Activated T-cell treated with anti-CD3 and anti-CD28 coated beads, Interleukin-2, amount 50 U/mL, for 24 hours (primary cell): ENCODE results near the gene ARPC1A.
"Not testable (repeated sequence)": the region's sequence is repeated elsewhere in the genome, so short reads cannot be mapped to it uniquely, and the experiment has no call there.

ENCODE experiments used
- DNase-seq: peaks from one replicate; pipeline ENCODE4 v3.0.0-alpha.2; 2020
- H3K27ac Mint-ChIP-seq: 2 replicates; pipeline ENCODE4 v1.8.0; 2020; ENCODE audit warnings: mild to moderate bottlenecking, mixed read lengths
- H3K27me3 Mint-ChIP-seq: 2 replicates; pipeline ENCODE4 v1.8.0; 2020; ENCODE audit warnings: mixed read lengths
- H3K36me3 Mint-ChIP-seq: 2 replicates; pipeline ENCODE4 v1.8.0; 2020; ENCODE audit warnings: low read depth, mixed read lengths
- H3K4me1 Mint-ChIP-seq: 2 replicates; pipeline ENCODE4 v1.8.0; 2020; ENCODE audit warnings: low read depth, mixed read lengths
- H3K4me3 Mint-ChIP-seq: 2 replicates; pipeline ENCODE4 v1.8.0; 2020; ENCODE audit warnings: mild to moderate bottlenecking, moderate library complexity, mixed read lengths
- H3K9me3 Mint-ChIP-seq: 2 replicates; pipeline ENCODE4 v1.8.0; 2020; ENCODE audit warnings: mixed read lengths

ARPC1A gene

GRCh38 chr7:99325592-99326407 is at the start of gene ARPC1A:
ARPC1A (plus strand) TSS chr7:99325898; CDS start chr7:99333354, 7,456 bp downstream.
- Mint-ChIP-seq H3K27me3 (no peaks in the 10 kb centered on the region), H3K4me3 (peak within 1 kb of the TSS; percentile 85), H3K9me3 (no peaks in the 10 kb centered on the region), H3K27ac (peak within 1 kb of the TSS; percentile 94), H3K4me1 (peaks cover 41% of the 10 kb centered on the region), H3K36me3 (peaks cover 33% of the 10 kb centered on the region)
- DNase-seq: peak; percentile 96

GRCh38 chr7:99278180-99278579 is 47.5 kb upstream of the ARPC1A start:
- Mint-ChIP-seq H3K36me3 (no peaks in the 10 kb centered on the region), H3K4me1 (peaks cover 20% of the 10 kb centered on the region)

GRCh38 chr7:99284165-99284564 is 41.5 kb upstream of the ARPC1A start:
- H3K4me1 Mint-ChIP-seq, H3K27me3 Mint-ChIP-seq, DNase-seq, H3K36me3 Mint-ChIP-seq, H3K4me3 Mint-ChIP-seq, H3K27ac Mint-ChIP-seq, H3K9me3 Mint-ChIP-seq: not testable (repeated sequence)

More at GRCh38 chr7:99278180-99278579, 47.5 kb upstream of the ARPC1A start:
- Mint-ChIP-seq H3K9me3 (no peaks in the 10 kb centered on the region), H3K27ac (no peak overlapping the region), H3K4me3 (no peak overlapping the region), H3K27me3 (no peaks in the 10 kb centered on the region)
- no peak for DNase-seq

GRCh38 chr7:99287779-99288534 is 37.7 kb upstream of the ARPC1A start:
- H3K27ac Mint-ChIP-seq: no peak overlapping the region
- H3K36me3 Mint-ChIP-seq: no peaks in the 10 kb centered on the region
- H3K4me1 Mint-ChIP-seq: no peaks in the 10 kb centered on the region
- no peaks in the 10 kb centered on the region for H3K9me3 Mint-ChIP-seq
- no peak overlapping the region for H3K4me3 Mint-ChIP-seq
- no peak for DNase-seq
- no peaks in the 10 kb centered on the region for H3K27me3 Mint-ChIP-seq

- Mint-ChIP-seq H3K4me3 (no peak overlapping the region), H3K27ac (no peak overlapping the region), H3K9me3 (no peaks in the 10 kb centered on the region), H3K36me3 (no peaks in the 10 kb centered on the region), H3K27me3 (no peaks in the 10 kb centered on the region), H3K4me1 (no peaks in the 10 kb centered on the region)
- DNase-seq: no peak
These were observed 36.5 kb upstream of the ARPC1A start for GRCh38 chr7:99289185-99289584.

GRCh38 chr7:99290148-99290547 is 35.5 kb upstream of the ARPC1A start:
- H3K36me3 Mint-ChIP-seq, H3K4me3 Mint-ChIP-seq, H3K4me1 Mint-ChIP-seq, H3K9me3 Mint-ChIP-seq, DNase-seq, H3K27ac Mint-ChIP-seq, H3K27me3 Mint-ChIP-seq: not testable (repeated sequence)

GRCh38 chr7:99290980-99291607 is 34.6 kb upstream of the ARPC1A start:
- Mint-ChIP-seq H3K27me3 (no peaks in the 10 kb centered on the region), H3K36me3 (no peaks in the 10 kb centered on the region), H3K27ac (no peak overlapping the region), H3K4me3 (no peak overlapping the region), H3K4me1 (no peaks in the 10 kb centered on the region), H3K9me3 (no peaks in the 10 kb centered on the region)
- DNase-seq: no peak

GRCh38 chr7:99292127-99292526 is 33.6 kb upstream of the ARPC1A start:
- H3K4me3 Mint-ChIP-seq: no peak overlapping the region
- DNase-seq: no peak
- no peaks in the 10 kb centered on the region for H3K36me3 Mint-ChIP-seq
- H3K9me3 Mint-ChIP-seq: no peaks in the 10 kb centered on the region
- no peak overlapping the region for H3K27ac Mint-ChIP-seq
- no peaks in the 10 kb centered on the region for H3K27me3 Mint-ChIP-seq
- no peaks in the 10 kb centered on the region for H3K4me1 Mint-ChIP-seq

GRCh38 chr7:99293167-99293566 is 32.5 kb upstream of the ARPC1A start:
- DNase-seq: no peak
- H3K4me3 Mint-ChIP-seq: no peak overlapping the region
- H3K27ac Mint-ChIP-seq: no peak overlapping the region
- no peaks in the 10 kb centered on the region for H3K27me3 Mint-ChIP-seq
- H3K4me1 Mint-ChIP-seq: no peaks in the 10 kb centered on the region
- no peaks in the 10 kb centered on the region for H3K36me3 Mint-ChIP-seq
- H3K9me3 Mint-ChIP-seq: no peaks in the 10 kb centered on the region

GRCh38 chr7:99293650-99294049 is 32.0 kb upstream of the ARPC1A start:
- Mint-ChIP-seq H3K9me3 (no peaks in the 10 kb centered on the region), H3K4me1 (no peaks in the 10 kb centered on the region), H3K27me3 (no peaks in the 10 kb centered on the region), H3K36me3 (no peaks in the 10 kb centered on the region), H3K27ac (no peak overlapping the region), H3K4me3 (no peak overlapping the region)
- no peak for DNase-seq

- no peaks in the 10 kb centered on the region for H3K27me3 Mint-ChIP-seq
- no peaks in the 10 kb centered on the region for H3K9me3 Mint-ChIP-seq
- no peak for DNase-seq
- H3K27ac Mint-ChIP-seq: no peak overlapping the region
- H3K4me1 Mint-ChIP-seq: no peaks in the 10 kb centered on the region
- no peak overlapping the region for H3K4me3 Mint-ChIP-seq
- H3K36me3 Mint-ChIP-seq: no peaks in the 10 kb centered on the region
These were observed 29.2 kb upstream of the ARPC1A start for GRCh38 chr7:99296471-99296870.

GRCh38 chr7:99301496-99301895 is 24.2 kb upstream of the ARPC1A start:
- no peaks in the 10 kb centered on the region for H3K27me3 Mint-ChIP-seq
- H3K36me3 Mint-ChIP-seq: no peaks in the 10 kb centered on the region
- H3K4me3 Mint-ChIP-seq: no peak overlapping the region
- DNase-seq: no peak
- H3K4me1 Mint-ChIP-seq: no peaks in the 10 kb centered on the region
- no peak overlapping the region for H3K27ac Mint-ChIP-seq
- no peaks in the 10 kb centered on the region for H3K9me3 Mint-ChIP-seq

- Mint-ChIP-seq H3K4me1 (no peaks in the 10 kb centered on the region), H3K36me3 (no peaks in the 10 kb centered on the region), H3K27ac (no peak overlapping the region), H3K27me3 (no peaks in the 10 kb centered on the region), H3K9me3 (no peaks in the 10 kb centered on the region), H3K4me3 (no peak overlapping the region)
- no peak for DNase-seq
These were observed 20.0 kb upstream of the ARPC1A start for GRCh38 chr7:99305473-99306260.

GRCh38 chr7:99308461-99309074 is 17.1 kb upstream of the ARPC1A start:
- no peak for DNase-seq
- no peak overlapping the region for H3K27ac Mint-ChIP-seq

More at GRCh38 chr7:99308461-99309074, 17.1 kb upstream of the ARPC1A start:
- H3K9me3 Mint-ChIP-seq: no peaks in the 10 kb centered on the region
- peaks cover 6% of the 10 kb centered on the region for H3K4me1 Mint-ChIP-seq
- no peak overlapping the region for H3K4me3 Mint-ChIP-seq
- H3K27me3 Mint-ChIP-seq: peaks cover 6% of the 10 kb centered on the region
- no peaks in the 10 kb centered on the region for H3K36me3 Mint-ChIP-seq
